H1 (cell line): ENCODE data around the gene ROS1. TPM values are rescaled to one million over a fixed set of nuclear protein-coding genes. Genes with fewer than 3 reads are reported as not detected.

Source experiments
- CTCF ChIA-PET: fragments of 300-600 bp; sonication (Branson Sonifier 250); formaldehyde crosslinking; loops from one replicate; lab custom pipeline; 2021; ENCODE audit not compliant: partially characterized antibody; lab: Charles Lee
- POLR2A ChIA-PET: fragments of 300-600 bp; sonication (Branson Sonifier 250); formaldehyde crosslinking; loops from one replicate; lab custom pipeline; 2021; ENCODE audit warnings: inconsistent platforms; ENCODE audit not compliant: partially characterized antibody; lab: Charles Lee
- DNase-seq, 2 experiments: peaks; one replicate each; pipeline versions ENCODE4 v3.0.0 to v3.0.0-alpha.2; 2010 to 2022; ENCODE audit warnings: low spot score in 2 of 2, low read depth in 1 of 2, mixed read lengths in 1 of 2
- FAIRE-seq: peaks from 2 replicates; lab custom pipeline; 2011; peaks lifted over from hg19 to GRCh38; lab: Jason Lieb, UNC
- H2AFZ ChIP-seq: 2 replicates; pipeline ENCODE4 v1.8.1; 2012; ENCODE audit warnings: low read length, inconsistent platforms
- H2AK5ac ChIP-seq: 2 replicates; pipeline ENCODE4 v1.6.1; 2013; ENCODE audit warnings: low read depth, low read length
- H2BK120ac ChIP-seq: replicated peaks from 2 replicates; pipeline ENCODE3; 2013; ENCODE audit warnings: low read depth, low read length, inconsistent platforms
- H2BK12ac ChIP-seq: 2 replicates; pipeline ENCODE4 v1.6.1; 2013; ENCODE audit warnings: low read depth, low read length
- H2BK15ac ChIP-seq: 2 replicates; pipeline ENCODE4 v1.6.1; 2013; ENCODE audit warnings: low read length
- H2BK20ac ChIP-seq: 2 replicates; pipeline ENCODE4 v1.6.1; 2013; ENCODE audit warnings: low read length
- H2BK5ac ChIP-seq: 2 replicates; pipeline ENCODE4 v1.6.1; 2013; ENCODE audit warnings: low read depth, low read length
- H3K14ac ChIP-seq: 2 replicates; pipeline ENCODE4 v1.6.1; 2013; ENCODE audit warnings: inconsistent platforms; ENCODE audit not compliant: insufficient read length
- H3K18ac ChIP-seq: 2 replicates; pipeline ENCODE4 v1.6.1; 2013; ENCODE audit warnings: low read length; ENCODE audit errors: extremely low read depth
- H3K23ac ChIP-seq: 2 replicates; pipeline ENCODE4 v1.6.1; 2013; ENCODE audit warnings: inconsistent platforms; ENCODE audit not compliant: insufficient read length
- H3K23me2 ChIP-seq: 2 replicates; pipeline ENCODE4 v1.6.1; 2013; ENCODE audit warnings: low read depth, low read length
- H3K27ac ChIP-seq: 2 replicates; pipeline ENCODE4 v1.6.1; 2011; ENCODE audit warnings: low read depth, low read length, inconsistent platforms
- H3K27me3 ChIP-seq, 4 experiments: replicated peaks in 1 of 4; 1 replicate in 1 of 4; 2 replicates in 3 of 4; pipeline versions ENCODE4 v1.6.1 to v1.8.1; 2011 to 2013; ENCODE audit warnings: low read length in 3 of 4, mild to moderate bottlenecking in 3 of 4, inconsistent platforms in 2 of 4, mixed read lengths in 2 of 4, moderate library complexity in 1 of 4; ENCODE audit not compliant: control insufficient read depth in 3 of 4, insufficient read depth in 3 of 4; ENCODE audit errors: extremely low read depth in 1 of 4
- H3K36me3 ChIP-seq, 4 experiments: 2 replicates each; pipeline versions ENCODE4 v1.6.1 to v1.8.1; 2011 to 2013; ENCODE audit warnings: mild to moderate bottlenecking in 4 of 4, low read length in 3 of 4, moderate library complexity in 2 of 4, control low read depth in 1 of 4, inconsistent platforms in 1 of 4; ENCODE audit not compliant: insufficient read depth in 4 of 4, control insufficient read depth in 2 of 4
- H3K4ac ChIP-seq: replicated peaks from 2 replicates; pipeline ENCODE3; 2013; ENCODE audit warnings: low read length, low read depth, mixed read lengths, inconsistent platforms; ENCODE audit not compliant: insufficient read length
- H3K4me1 ChIP-seq, 4 experiments: replicated peaks in 1 of 4; 1 replicate in 1 of 4; 2 replicates in 3 of 4; pipeline versions ENCODE4 v1.6.1 to v1.8.1; 2011 to 2013; ENCODE audit warnings: low read length in 3 of 4, inconsistent platforms in 2 of 4, mixed read lengths in 1 of 4; ENCODE audit not compliant: insufficient read depth in 4 of 4, control insufficient read depth in 3 of 4
- H3K4me2 ChIP-seq, 2 experiments: 2 replicates each; pipeline versions ENCODE4 v1.6.1 to v1.8.1; 2011 to 2013; ENCODE audit warnings: low read depth in 2 of 2, low read length in 2 of 2, control low read depth in 1 of 2, inconsistent platforms in 1 of 2, mild to moderate bottlenecking in 1 of 2; ENCODE audit not compliant: insufficient read depth in 1 of 2
- H3K4me3 ChIP-seq, 4 experiments: fragments of 200-600, 300-600 bp in 1 of 4; sonication (generic), shearing (Covaris generic), sonication (Bioruptor Twin) in 1 of 4; 2 replicates each; pipeline versions ENCODE4 v1.5.1 to v1.8.1; 2011 to 2016; ENCODE audit warnings: low read length in 4 of 4, low read depth in 3 of 4, control low read depth in 2 of 4, inconsistent platforms in 2 of 4, mild to moderate bottlenecking in 2 of 4, mixed read lengths in 1 of 4, moderate library complexity in 1 of 4; ENCODE audit not compliant: insufficient read depth in 2 of 4; ENCODE audit errors: extremely low read depth in 1 of 4
- H3K56ac ChIP-seq: replicated peaks from 2 replicates; pipeline ENCODE3; 2013; ENCODE audit warnings: low read depth, mild to moderate bottlenecking, mixed read lengths, low read length, inconsistent platforms; ENCODE audit not compliant: insufficient read length
- H3K79me1 ChIP-seq: 2 replicates; pipeline ENCODE4 v1.6.1; 2013; ENCODE audit warnings: low read depth, low read length, control low read depth
- H3K79me2 ChIP-seq, 2 experiments: 2 replicates each; pipeline versions ENCODE4 v1.6.1 to v1.8.1; 2012 to 2013; ENCODE audit warnings: low read length in 2 of 2, mild to moderate bottlenecking in 2 of 2, inconsistent platforms in 1 of 2; ENCODE audit not compliant: insufficient read depth in 2 of 2, control insufficient read depth in 1 of 2
- H3K9ac ChIP-seq, 4 experiments: replicated peaks in 1 of 4; 1 replicate in 1 of 4; 2 replicates in 3 of 4; pipeline versions ENCODE4 v1.6.1 to v1.8.1; 2011 to 2013; ENCODE audit warnings: low read depth in 3 of 4, low read length in 3 of 4, control low read depth in 2 of 4, mild to moderate bottlenecking in 2 of 4, moderate library complexity in 2 of 4, inconsistent platforms in 1 of 4; ENCODE audit errors: extremely low read depth in 1 of 4
- H3K9me3 ChIP-seq, 2 experiments: 2 replicates each; pipeline versions ENCODE4 v1.6.1 to v1.8.1; 2012 to 2013; ENCODE audit warnings: mild to moderate bottlenecking in 2 of 2, moderate library complexity in 2 of 2, control low read depth in 1 of 2, inconsistent platforms in 1 of 2, low read depth in 1 of 2, low read length in 1 of 2, mixed read lengths in 1 of 2; ENCODE audit not compliant: insufficient read depth in 2 of 2
- H4K20me1 ChIP-seq, 2 experiments: replicated peaks in 1 of 2; 2 replicates each; pipeline versions ENCODE3 to v1.8.1; 2011 to 2013; ENCODE audit warnings: inconsistent platforms in 2 of 2, low read length in 2 of 2, mild to moderate bottlenecking in 1 of 2; ENCODE audit not compliant: insufficient read depth in 2 of 2, control insufficient read depth in 1 of 2
- H4K5ac ChIP-seq: 2 replicates; pipeline ENCODE4 v1.6.1; 2013; ENCODE audit warnings: low read length, low read depth, mixed read lengths, inconsistent platforms; ENCODE audit not compliant: insufficient read length
- H4K8ac ChIP-seq: 2 replicates; pipeline ENCODE4 v1.8.0; 2013; ENCODE audit warnings: mild to moderate bottlenecking, moderate library complexity, low read length, inconsistent platforms; ENCODE audit not compliant: insufficient read depth; ENCODE audit errors: extremely low read depth
- H4K91ac ChIP-seq: replicated peaks from 2 replicates; pipeline ENCODE3; 2013; ENCODE audit warnings: low read length, mixed read lengths, inconsistent platforms; ENCODE audit not compliant: insufficient read length
- EP300 ChIP-seq, 2 experiments: IDR thresholded peaks; 1 replicate in 1 of 2; 2 replicates in 1 of 2; pipeline ENCODE4 v1.6.1; 2011 to 2012; ENCODE audit warnings: low read depth in 2 of 2, low read length in 2 of 2, mild to moderate bottlenecking in 2 of 2, borderline replicate concordance in 1 of 2, inconsistent platforms in 1 of 2, moderate library complexity in 1 of 2
- GTF2F1 ChIP-seq: IDR thresholded peaks from 2 replicates; pipeline ENCODE4 v1.6.1; 2012; ENCODE audit warnings: low read depth, low read length, improper control_type of control experiment, borderline replicate concordance
- KDM5A ChIP-seq: fragments of 200-600 bp; IDR thresholded peaks from 2 replicates; pipeline ENCODE4 v1.7.1; 2012; ENCODE audit warnings: mild to moderate bottlenecking, low read length, inconsistent platforms, mixed read lengths
- RBBP5 ChIP-seq: IDR thresholded peaks from 2 replicates; pipeline ENCODE4 v1.7.1; 2012; ENCODE audit warnings: low read depth, mild to moderate bottlenecking, inconsistent platforms, low read length, moderate library complexity, borderline replicate concordance
- WGBS, 2 experiments: shearing (Covaris generic) in 1 of 2; methylation state at CpG; one replicate each; pipeline versions ENCODE4 v1.1.6 to v1.1.7; 2013 to 2015; ENCODE audit warnings: low lambda C conversion rate in 2 of 2, mixed read lengths in 2 of 2, inconsistent platforms in 1 of 2, low coverage in 1 of 2, missing lambda C conversion rate in 1 of 2; ENCODE audit not compliant: insufficient replicate concordance in 2 of 2, insufficient coverage in 1 of 2, insufficient read length in 1 of 2; ENCODE audit errors: extremely low coverage in 1 of 2, missing lambda C conversion rate in 1 of 2; 5-methylcytosine and 5-hydroxymethylcytosine counted together
- polyA plus RNA-seq, 7 experiments: library from polyadenylated mRNA; depleted of rRNA in 3 of 7; stranded (reverse) in 5 of 7; unstranded in 2 of 7; fragments of >200 nt in 5 of 7; fragments of 200-250 nt in 2 of 7; gene quantifications; 1 replicate in 5 of 7; 2 replicates in 1 of 7; 4 replicates in 1 of 7; pipeline versions ENCODE4 v1.2.1 to v1.2.3, GENCODE V29; 2011 to 2013; ENCODE audit warnings: missing spikeins in 2 of 7, mixed read lengths in 2 of 7
- total RNA-seq: library from RNA; stranded (reverse); fragmentation: NEBNext Ultra II Directional; extraction: Animal tissue kit (Norgen Biotek cat#: 25700); gene quantifications from 2 replicates; pipeline ENCODE4 v1.2.1, GENCODE V29; 2021
- TF ChIP-seq, protein P1 (sequence below): IDR thresholded peaks from 2 replicates; pipeline ENCODE4 v1.6.1; 2012; ENCODE audit warnings: inconsistent platforms

ROS1 gene
- total and polyA plus RNA-seq, 2 of the 8 experiments (the other 6 are each of a cell fraction or from before 2014, with no cell fraction given): not detected

DNA sequence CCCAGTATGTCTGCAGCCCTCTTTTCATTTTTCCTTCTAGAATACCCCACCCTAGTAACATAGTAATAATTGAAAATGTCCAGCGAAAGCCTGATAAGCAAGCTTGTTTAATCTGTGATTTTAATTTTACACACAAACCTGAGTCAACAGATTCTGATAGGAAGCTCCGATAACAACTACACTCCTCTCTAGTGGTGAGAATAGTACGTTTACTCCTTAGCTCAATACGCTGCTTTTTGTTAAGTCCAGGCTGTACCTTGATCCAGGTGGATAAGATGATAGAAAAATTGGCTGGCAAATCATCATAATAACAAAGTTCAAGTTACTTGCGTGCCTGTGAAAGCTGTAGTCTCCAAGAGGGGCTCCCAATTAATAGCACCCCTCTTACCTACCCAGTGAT, 31.3 kb upstream of the ROS1 start:
- Histone ChIP-seq H2BK5ac (no peak overlapping the region), H3K14ac (no peak overlapping the region), H4K20me1 (no peaks in the 10 kb centered on the region), H2BK12ac (no peak overlapping the region), H3K4me2 (no peak overlapping the region), H3K18ac (no peak overlapping the region), H3K4me3 (no peak overlapping the region), H4K91ac (no peak overlapping the region), H2BK20ac (no peak overlapping the region), H3K56ac (no peak overlapping the region)
- POLR2A ChIA-PET: interaction anchor here (1.1 kb wide), 1 partner anchor 26 kb away, joined by 5 read pairs; the partner anchor contains the start of gene DCBLD1
- DNase-seq (no peak), FAIRE-seq (no peak)
- TF ChIP-seq EP300 (IDR thresholded peaks at IDR 0.05; ENCODE audit: borderline replicate concordance in 1 of 2, low read depth in 2 of 2, low read length in 2 of 2) (no peak), RBBP5 (no peak), GTF2F1 (no peak), KDM5A (no peak)
- TF ChIP-seq, protein P1, sequence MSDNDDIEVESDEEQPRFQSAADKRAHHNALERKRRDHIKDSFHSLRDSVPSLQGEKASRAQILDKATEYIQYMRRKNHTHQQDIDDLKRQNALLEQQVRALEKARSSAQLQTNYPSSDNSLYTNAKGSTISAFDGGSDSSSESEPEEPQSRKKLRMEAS: no peak
- TF ChIP-seq, all 59 proteins: peak for 0
- Histone ChIP-seq H4K5ac (no peak overlapping the region), H3K23me2 (no peaks in the 10 kb centered on the region), H4K8ac (no peak overlapping the region), H3K79me2 (no peaks in the 10 kb centered on the region), H2BK15ac (no peak overlapping the region), H3K23ac (no peak overlapping the region), H3K79me1 (no peaks in the 10 kb centered on the region), H3K36me3 (no peaks in the 10 kb centered on the region), H3K27me3 (no peaks in the 10 kb centered on the region), H3K9me3 (no peaks in the 10 kb centered on the region), H3K4ac (no peak overlapping the region), H2AK5ac (no peak overlapping the region), H2BK120ac (no peak overlapping the region), H2AFZ (no peak overlapping the region), H3K4me1 (peaks cover 0 to 2% (median 0%) of the 10 kb centered on the region in 4 experiments; a peak in 1 of 7 replicates), H3K27ac (no peak overlapping the region), H3K9ac (no peak overlapping the region)
- WGBS, 2 experiments: 91% methylated on average over 5 of the region's 5 CpGs; no CpG with 5 or more reads in 1 of the 2 experiments
- CTCF ChIA-PET: interaction anchor here (0.6 to 2.2 kb wide), 9 partner anchors 10 to 147 kb away, joined by 3 to 10 read pairs (median 4); no protein-coding TSS in a partner anchor
